CD4-positive, alpha-beta T cell treated with Interleukin-2 at 100 ng/mL for 4 hours (primary cell): ENCODE results near the gene SLC30A2.
"Not testable (repeated sequence)": the region's sequence is repeated elsewhere in the genome, so short reads cannot be mapped to it uniquely, and the experiment has no call there.

Experiments
- DNase-seq: peaks from one replicate; pipeline ENCODE4 v3.0.0-alpha.2; 2020; ENCODE audit warnings: low spot score

The SLC30A2 gene

GRCh38 chr1:26045722-26046245 lies at the start of gene SLC30A2:
SLC30A2 (minus strand) TSS chr1:26046118; CDS start chr1:26045896, 222 bp downstream.
- no peak for DNase-seq

- DNase-seq: no peak
These were observed 48.9 kb upstream of the SLC30A2 start for GRCh38 chr1:26094677-26095383.

GRCh38 chr1:26094076-26094669 lies 48.3 kb upstream of the SLC30A2 start:
- no peak for DNase-seq

GRCh38 chr1:26093569-26093968 lies 47.7 kb upstream of the SLC30A2 start:
- not testable (repeated sequence) for DNase-seq

- no peak for DNase-seq
These were observed 46.5 kb upstream of the SLC30A2 start for GRCh38 chr1:26092422-26092821.

GRCh38 chr1:26090893-26091292 lies 45.0 kb upstream of the SLC30A2 start:
- no peak for DNase-seq

GRCh38 chr1:26089125-26089524 lies 43.2 kb upstream of the SLC30A2 start:
- no peak for DNase-seq

GRCh38 chr1:26084844-26085243 lies 38.9 kb upstream of the SLC30A2 start:
- no peak for DNase-seq

GRCh38 chr1:26084091-26084561 lies 38.2 kb upstream of the SLC30A2 start:
- no peak for DNase-seq

- DNase-seq: no peak
These were observed 37.3 kb upstream of the SLC30A2 start for GRCh38 chr1:26083208-26083607.

- no peak for DNase-seq
These were observed 36.1 kb upstream of the SLC30A2 start for GRCh38 chr1:26082020-26082350.

GRCh38 chr1:26081267-26082019 lies 35.5 kb upstream of the SLC30A2 start:
- DNase-seq: no peak

- DNase-seq: no peak
These were observed 34.3 kb upstream of the SLC30A2 start for GRCh38 chr1:26079960-26080814.

GRCh38 chr1:26079178-26079563 lies 33.3 kb upstream of the SLC30A2 start:
- no peak for DNase-seq

GRCh38 chr1:26078286-26079177 lies 32.6 kb upstream of the SLC30A2 start:
- DNase-seq: no peak

GRCh38 chr1:26077524-26077923 lies 31.6 kb upstream of the SLC30A2 start:
- no peak for DNase-seq

- DNase-seq: no peak
These were observed 29.7 kb upstream of the SLC30A2 start for GRCh38 chr1:26075421-26076144.

- no peak for DNase-seq
These were observed 26.4 kb upstream of the SLC30A2 start for GRCh38 chr1:26072305-26072704.

- DNase-seq: no peak
These were observed 25.0 kb upstream of the SLC30A2 start for GRCh38 chr1:26070963-26071342.

- no peak for DNase-seq
These were observed 24.5 kb upstream of the SLC30A2 start for GRCh38 chr1:26070296-26070962.
